GM21390 (cell line): ENCODE results near the gene CPED1.
A peak's percentile ranks its signal among the peaks of the same experiment; 100 is the strongest.
"Not testable (repeated sequence)": the region's sequence is repeated elsewhere in the genome, so short reads cannot be mapped to it uniquely, and the experiment has no call there.

Experiments used
- ATAC-seq: cut with Tn5 transposase; IDR thresholded peaks from one replicate; pipeline ENCODE4 v1.9.1; 2021; ENCODE audit not compliant: unreplicated experiment

Gene CPED1

DNA sequence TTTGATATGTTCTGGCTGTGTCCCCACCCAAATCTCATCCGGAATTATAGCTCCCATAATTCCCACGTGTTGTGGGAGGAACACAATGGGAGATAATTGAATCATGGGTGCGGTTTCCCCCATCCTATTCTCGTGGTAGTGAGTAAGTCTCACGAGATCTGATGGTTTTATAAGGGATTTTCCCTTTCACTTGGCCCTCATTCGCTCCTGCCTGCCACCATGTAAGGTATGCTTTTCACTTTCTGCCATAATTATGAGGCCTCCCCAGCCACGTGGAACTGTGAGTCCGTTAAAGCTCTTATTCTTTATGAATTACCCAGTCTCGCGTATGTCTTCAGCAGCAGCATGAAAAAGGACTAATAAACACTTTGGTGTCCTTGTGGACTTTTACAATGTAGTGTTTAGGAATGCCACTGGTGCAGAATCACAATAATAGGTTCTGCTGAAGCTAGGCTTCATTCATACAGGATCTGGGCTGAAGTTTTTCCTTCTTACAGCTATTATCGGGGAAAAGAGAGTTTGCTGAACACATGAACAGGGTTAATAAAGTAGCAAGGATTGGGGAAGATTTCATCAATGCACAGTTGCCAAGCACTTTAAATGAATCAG, 74.3 kb downstream of the CPED1 start:
- ATAC-seq, result no peak

DNA sequence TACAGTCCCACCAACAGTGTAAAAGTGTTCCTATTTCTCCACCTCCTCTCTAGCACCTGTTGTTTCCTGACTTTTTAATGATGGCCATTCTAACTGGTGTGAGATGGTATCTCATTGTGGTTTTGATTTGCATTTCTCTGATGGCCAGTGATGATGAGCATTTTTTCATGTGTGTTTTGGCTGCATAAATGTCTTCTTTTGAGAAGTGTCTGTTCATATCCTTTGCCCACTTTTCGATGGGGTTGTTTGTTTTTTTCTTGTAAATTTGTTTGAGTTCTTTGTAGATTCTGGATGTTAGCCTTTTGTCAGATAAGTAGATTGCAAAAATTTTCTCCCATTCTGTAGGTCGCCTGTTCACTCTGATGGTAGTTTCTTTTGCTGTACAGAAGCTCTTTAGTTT, 79.2 kb downstream of the CPED1 start:
- not testable (repeated sequence) for ATAC-seq

DNA sequence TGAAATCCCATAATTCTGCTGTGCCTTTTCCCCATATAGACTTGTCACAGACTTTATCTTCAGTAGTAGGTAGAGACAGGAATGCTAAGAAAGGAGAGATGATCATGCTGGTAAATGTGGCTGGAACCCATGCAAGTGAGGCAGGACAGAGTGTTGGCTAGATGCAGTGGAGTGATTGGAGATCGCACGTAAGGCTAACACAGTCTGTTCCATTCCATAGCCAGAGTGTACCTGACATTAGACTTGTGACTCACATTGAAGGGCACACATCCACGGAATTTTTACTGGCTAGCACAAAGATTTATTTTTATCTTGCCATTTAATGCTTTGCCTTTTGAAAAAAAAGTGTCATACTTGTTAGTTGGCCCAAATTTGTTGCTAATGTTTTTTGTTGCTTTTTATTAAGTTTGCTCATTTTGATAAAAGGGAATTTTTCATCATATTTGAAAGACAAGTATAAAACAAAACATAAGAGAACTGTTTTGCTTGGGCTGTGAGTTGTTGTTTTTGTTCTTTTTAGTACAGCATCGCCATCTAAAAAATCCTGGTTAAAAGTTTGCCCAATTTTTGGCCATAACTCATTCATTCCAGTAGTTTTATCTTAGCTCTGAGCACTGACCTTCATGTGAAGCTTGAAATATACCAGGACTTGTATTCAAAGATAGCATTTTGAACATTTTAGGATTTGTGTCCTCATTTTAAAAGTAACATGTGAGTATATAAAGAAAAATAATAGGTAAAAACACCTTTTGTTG, 81.0 kb downstream of the CPED1 start:
- ATAC-seq, result no peak

DNA sequence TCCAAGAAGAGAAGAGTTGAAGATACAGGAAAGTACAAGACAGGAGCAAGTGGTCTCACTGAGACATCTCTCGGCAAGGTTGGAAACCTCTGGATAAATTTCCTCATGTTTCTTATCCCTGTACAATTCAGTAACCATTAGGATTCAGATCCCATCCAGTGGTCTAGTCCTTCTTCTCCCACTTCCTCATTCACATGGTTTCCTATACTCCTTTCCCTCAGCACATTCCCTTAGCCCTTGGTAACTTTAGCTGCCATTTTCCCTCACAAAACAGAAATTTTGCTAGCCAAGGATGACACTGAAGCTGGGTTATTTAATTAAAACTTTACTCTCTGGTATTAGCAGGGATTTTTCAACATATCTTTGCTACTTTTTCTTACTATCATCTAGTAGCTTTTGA, 82.6 kb downstream of the CPED1 start:
- ATAC-seq, result no peak

DNA sequence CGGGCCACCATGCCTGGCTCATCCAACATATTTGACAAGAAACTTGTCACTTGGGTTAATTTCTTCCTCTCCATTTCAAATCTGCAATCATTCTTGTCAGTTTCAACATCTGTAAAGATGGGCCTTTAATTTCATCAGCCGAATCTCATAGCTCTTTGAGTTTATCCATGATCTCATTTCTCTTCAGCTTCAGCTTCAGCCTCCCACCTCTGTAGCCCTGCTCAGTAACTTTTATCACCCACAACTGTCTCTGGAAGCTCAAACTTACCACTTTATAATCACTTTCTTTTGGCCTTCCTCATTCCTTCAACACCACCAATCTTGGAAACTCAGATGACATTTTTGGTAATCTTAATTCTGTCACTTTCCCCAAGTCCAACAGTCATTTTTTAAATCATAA, 83.2 kb downstream of the CPED1 start:
- ATAC-seq, result no peak

DNA sequence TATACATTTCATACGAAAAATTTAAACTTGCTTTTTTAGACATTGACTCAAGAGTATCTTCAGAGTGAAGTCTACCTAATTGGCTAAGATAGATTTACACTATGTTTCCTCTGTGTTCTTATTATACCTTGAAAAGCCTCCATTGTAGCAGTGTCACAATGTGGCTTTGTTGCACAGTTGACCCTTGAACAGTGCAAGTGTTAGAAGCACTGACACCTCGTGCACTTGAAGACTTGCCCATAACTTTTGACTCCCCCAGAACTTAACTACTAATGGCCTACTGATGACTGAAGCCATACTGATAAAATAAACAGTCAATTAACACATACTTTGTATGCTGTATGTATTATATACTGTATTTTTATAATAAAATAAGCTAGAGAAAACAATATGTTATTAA, 84.3 kb downstream of the CPED1 start:
- no peak for ATAC-seq

DNA sequence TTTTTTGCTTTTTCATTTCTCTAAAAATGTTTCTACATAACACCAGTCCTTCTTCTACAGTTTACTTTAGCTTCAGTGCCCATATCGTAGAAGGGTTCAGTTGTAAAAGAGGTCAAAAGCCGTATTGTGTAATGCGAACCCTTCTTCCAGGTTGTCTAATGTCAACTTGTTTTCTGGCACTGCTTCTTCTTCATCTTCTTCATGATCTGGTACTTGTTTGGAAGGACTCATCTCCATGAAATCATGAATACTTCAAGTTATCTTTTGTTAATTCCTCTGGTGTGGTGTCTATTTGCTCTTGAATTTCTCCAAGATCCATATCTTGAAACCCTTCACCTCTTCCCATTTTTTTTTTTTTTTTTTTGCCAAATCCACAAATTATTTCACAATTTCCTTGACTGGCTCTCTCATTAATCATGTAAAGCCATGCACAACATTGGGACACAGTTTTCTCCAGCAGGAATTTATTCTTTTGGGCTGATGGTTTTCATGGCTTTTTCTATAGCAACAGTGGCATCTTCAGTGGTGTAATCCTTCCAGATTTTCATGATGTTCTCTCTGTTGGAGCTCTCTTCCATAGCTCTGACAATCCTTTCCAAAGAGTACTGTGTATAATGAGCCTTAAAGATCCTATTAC, 85.1 kb downstream of the CPED1 start:
- ATAC-seq, result no peak

DNA sequence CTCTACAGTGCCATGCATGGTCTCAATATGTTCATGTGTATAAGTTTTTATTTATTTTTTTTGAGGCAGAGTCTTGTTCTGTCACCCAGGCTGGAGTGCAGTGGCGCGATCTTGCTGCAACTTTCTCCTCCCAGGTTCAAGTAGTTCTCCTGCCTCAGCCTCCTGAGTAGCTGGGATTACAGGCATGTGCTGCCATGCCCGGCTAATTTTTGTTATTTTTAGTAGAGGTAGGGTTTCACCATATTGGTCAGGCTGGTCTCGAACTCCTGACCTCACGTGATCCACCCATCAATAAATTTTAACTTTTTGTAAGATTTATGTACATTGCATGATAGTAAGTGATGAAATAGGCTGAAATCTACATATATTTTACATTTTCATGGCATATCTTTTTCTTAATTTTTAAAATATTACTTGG, 86.9 kb downstream of the CPED1 start:
- not testable (repeated sequence) for ATAC-seq

DNA sequence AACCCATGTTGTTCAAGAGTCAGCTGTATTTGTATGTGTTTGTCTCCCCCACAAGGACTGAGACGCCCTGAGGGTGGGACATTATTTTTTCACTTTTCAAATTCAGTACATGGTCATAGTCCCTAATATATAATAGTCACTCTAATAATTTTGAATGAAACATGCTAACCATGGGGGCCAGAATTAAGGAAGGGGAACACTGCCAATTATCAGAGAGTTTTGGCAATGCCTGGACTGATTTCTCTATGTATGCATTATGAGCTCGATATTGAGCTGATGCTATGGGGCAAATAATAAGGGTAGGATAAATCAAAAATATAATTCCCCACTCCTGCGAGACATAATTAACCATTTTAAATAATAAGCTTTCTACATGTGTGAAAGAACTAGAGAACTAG, 87.4 kb downstream of the CPED1 start:
- ATAC-seq, result no peak

DNA sequence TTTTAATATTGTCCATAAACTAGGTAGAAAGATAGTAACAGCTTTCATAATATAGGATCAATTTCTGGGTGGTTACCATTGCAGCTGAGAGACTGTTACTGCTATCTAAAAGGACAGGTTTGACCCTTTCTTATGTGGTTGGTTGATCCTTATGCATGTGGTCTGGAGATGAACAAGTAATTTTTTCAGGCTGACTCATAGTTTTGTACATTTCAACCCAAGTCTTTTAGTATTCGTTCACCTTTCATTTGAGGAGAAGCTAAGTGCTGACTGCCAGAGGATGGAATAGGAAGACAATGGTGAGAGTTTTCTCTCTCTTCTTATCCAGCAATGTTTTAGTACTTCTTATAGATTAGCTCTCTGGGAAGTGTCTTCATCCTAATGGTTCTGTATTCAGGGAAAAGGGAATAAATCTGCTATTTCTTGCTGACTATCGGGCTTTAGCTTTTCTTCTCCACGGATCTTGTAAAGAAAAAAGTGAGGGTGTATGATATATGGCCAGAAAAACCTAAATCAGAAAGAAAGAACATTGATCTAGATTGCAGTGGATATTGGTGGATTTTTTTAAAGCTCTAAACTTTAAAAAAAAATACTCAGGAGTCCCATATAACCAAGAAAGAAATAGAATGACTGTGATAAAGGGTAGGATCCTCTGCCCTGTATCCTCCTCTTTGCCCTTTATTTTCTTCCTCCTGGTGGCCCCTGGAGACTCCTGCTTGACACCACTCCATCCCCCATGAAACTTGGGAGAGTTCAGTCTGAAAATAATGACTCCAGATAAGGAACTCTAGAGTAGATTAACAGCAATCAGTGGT, 88.0 kb downstream of the CPED1 start:
- no peak for ATAC-seq

DNA sequence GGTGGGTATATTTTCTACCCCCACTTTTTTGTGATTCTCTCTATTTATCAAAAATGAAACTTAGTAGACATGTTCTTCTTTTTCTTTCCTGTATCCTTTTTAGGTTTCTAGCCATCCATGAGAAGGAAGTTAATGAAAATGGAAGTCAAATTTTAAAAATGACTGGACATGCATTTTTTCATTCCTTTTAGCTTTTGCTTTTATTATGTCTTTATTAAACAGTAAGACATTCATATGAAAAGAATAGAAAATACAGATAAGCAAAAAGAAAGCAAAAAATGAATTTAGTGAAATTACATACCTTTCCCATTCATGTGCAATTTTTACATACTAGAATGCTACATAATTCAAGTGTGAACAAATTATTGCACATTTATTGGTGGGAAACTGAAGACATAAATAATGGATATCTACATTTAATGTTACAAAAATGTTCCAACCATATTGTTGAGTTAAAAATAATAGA, 88.7 kb downstream of the CPED1 start:
- ATAC-seq, result no peak

DNA sequence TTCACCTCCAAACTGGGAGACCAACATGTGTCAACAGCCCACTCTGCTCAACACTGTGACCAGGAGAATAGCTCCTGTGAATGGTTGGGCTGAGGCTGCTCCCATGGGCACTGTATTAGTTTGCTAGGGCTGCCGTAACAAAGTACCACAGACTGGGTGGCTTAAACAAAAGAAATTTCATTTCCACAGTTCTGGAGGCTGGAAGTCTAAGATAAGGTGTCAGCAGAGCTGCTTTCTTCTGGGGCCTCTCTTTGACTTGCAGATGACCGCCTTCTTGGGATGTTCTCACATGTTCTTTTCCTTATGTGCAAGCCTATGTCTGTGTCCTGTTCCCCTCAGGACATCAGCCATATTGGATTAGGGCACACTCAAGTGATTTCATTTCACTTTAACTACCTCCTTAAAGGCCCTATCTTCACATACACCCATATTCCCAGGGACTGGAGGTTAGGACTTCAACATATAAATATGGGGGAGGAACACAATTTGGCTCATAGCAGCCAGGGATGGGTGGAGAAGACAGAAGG, 90.3 kb downstream of the CPED1 start:
- no peak for ATAC-seq

DNA sequence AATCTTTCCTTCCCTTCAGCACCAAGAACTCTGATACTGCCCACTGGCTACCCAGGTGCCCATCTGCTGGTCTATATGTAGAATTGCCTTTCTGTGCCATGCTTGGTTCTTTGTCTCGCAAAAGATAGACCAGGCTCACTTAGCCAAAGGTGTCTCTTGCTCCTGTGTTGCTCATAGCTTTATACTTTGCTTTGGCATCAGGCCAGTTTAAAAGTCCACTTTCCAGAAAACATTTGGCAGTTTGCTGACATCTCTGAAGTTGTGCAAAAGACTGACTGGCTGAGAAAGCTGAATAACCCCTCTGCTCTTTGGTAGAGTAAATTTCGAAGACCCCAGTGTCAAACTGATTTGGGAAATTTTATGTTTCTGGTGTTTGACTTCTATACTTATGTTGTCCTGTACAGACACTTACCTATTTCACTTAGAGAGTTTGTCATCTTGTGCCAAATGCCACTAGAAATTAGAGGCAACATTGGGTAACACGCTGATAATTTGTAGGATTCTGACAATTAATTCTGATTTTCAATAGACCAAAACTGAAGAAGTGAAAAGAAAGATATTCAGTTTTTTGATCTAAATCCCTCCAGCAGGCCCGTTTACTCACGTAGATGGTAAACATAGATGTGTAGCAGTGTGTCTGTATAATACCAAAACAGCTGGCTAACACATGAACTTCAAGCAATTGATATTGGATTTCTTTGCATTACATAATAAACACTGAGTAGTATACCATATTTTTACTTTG, 91.1 kb downstream of the CPED1 start:
- ATAC-seq, result no peak

DNA sequence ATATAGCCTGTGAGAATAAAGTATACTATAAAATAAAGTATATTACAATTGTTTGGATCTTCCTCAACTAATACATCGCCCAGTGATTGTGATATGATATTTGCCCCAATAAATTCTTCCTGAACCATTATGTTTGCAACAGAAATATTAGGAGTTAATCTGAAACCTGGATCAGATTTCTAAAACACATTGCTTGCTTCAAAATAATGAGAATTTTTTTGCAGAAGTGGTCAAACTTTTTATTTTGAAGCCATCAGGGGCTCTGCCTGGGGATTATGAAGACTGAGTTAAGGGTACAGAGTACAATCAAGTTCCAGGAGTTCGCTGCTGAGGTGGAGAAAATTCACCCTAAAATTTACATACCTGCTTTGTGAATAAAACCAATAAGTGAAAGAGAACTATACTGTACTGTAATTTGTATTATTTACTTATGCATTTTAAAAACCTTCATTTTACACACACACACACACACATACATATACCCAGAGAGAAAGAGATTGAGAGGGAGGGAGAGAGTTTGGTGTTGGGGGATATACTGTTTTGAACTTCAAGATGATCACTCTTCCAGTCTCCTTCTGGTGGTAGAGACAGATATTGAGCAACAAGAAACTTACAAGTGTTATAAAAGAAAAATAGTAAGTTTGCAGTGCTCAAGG, 91.9 kb downstream of the CPED1 start:
- ATAC-seq, result no peak

DNA sequence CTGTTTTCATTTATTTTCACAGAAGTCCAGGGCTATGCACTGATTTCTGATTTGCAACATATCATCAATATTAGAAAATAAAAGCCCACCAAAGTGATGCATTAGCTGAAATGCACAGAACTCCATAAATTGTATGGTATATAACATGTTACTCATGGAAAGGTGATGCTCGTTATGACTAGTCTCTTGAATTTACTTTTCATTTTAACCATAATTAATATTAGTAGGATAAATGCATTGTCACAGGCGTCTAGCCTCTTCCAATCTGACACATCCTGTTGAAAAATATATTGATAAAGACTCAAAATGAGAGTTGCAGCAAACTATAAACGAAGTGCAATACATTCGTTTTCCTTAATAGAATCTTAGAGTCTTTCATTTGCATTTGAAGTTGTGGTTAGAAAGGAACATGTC, 92.4 kb downstream of the CPED1 start:
- no peak for ATAC-seq

DNA sequence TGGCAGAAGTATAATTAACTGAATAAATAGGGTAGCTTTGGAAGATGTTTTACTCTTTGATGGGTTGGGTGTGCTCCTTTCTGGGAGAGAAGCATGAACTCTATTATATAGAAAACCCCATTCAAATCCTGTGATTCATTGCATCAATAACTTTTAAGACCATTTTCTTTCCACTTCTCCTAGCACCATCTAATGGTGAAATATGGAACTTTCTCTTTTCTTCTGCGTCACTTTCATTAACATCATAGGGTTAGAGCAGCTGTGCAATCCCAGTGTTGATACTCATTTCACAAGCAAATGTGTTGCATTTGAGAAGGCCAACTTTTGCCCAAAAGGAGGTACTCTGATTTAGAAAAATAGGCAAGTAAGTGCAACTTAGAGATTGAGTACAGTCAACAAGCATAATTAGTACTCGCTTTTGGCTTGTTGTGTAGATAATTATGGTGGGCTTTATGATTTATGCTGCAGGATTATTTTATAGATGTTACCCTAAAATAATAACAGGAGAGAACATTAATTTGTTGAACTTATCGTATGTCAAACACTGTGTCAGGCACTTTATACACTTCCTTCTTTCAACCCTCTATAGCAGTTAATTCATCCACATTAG, 92.9 kb downstream of the CPED1 start:
- peak; percentile 75 for ATAC-seq

DNA sequence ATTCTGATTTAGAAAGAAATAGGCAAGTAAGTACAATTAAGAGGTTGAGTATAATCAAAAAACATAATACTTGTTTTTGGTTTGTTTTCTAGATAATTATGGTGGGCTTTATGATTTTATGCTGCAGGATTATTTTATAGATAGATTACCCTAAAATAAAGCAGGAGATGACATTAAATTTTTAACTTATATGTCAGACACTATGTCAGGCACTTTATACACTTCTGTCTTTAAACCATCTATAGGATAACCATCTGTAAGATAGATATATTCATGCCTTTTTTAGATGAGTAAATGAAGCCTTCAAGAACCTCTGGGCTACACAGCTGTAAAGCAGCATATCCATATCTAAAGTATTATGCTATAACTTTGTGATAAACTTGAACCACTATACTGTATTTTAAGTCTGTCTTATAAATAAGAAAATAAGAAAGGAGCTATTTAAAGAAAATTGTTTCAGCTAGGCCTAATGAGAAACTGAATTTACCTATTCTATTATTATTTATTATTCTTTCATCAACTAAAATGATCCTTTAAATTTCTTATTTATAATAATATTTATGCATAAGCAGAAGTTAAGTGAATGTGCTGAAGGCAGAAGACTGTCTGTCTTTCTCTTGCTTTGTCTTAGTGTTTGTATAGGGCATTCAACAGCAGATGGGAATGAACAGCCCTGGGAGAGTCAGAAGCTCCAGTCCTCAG, 94.0 kb downstream of the CPED1 start:
- ATAC-seq, result no peak

DNA sequence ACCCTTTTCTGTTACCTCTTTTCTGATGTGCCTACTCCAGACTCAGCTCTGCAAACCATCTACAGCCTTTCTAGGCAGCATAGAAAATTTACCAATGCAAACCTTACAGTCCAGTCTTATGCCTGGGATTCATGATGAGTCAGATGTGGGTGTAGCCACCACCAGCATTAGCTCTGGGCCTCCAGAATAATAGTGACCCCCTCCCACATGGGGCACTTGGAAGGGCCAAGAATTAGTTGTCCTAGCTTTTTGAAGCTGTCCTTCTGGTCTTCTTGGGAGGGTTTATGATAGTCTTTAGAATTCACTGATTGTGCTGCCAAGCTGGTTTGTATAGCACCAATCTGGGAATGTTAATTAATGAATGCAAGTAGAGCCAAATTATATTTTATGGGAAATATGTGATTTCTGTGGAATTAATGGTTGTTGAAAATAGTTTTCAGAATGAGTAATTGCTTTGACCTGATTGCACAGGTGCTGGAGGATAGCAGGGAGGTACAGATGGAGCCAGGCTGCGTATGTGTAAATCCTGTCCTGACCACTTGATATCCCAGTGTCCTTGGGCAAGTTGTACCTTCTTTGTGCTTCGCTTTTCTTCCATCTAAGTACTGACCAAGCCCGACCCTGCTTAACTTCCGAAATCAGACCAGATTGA, 94.8 kb downstream of the CPED1 start:
- ATAC-seq, result no peak
